LNCaP clone FGC (cell line): ENCODE data around the gene PPP1R37.

Source experiments
- DNase-seq: peaks from one replicate; pipeline ENCODE4 v3.0.0-alpha.2; 2011; ENCODE audit warnings: low read depth
- H3K4me3 ChIP-seq: 2 replicates; pipeline ENCODE4 v1.5.1; 2011; ENCODE audit warnings: mild to moderate bottlenecking, low read depth, low read length, control low read depth
- TF ChIP-seq, protein P1 (sequence below): IDR thresholded peaks from 2 replicates; pipeline ENCODE4 v1.5.1; 2012; ENCODE audit warnings: mild to moderate bottlenecking; ENCODE audit not compliant: control insufficient read depth, insufficient read depth; ENCODE audit errors: extremely low read depth

PPP1R37 gene

DNA sequence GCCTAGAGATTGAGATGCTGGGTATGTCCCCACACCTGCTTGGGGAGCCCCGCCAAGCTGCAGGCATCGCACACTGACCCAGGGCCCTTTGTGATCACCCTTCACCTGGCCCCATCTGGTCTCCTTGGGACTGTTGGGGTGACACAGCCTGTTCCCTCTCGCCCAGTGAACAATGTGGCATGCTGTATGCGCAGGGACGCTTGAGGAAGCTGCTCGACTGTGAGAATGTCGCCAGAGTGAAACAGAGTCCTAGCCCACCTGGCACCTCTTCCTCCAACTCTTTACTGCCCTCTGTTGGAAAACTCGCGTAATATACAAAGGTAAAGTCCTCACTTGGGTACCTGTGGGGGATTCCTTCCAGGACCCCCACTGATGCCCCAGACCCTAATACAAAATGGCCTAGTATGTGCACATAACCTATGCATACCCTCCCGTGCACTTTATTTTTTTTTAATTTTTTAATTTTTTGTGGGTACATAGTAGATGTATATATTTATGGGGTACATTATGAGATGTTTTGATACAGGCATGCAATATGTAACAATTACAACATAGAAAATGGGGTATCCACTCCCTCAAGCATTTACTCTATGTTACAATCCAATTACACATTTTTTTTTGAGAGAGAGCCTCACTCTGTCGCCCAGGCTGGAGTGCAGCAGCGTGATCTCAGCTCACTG is 94.6 kb downstream of the PPP1R37 start:
- H3K4me3 ChIP-seq: no peak overlapping the region
- TF ChIP-seq, protein P1, sequence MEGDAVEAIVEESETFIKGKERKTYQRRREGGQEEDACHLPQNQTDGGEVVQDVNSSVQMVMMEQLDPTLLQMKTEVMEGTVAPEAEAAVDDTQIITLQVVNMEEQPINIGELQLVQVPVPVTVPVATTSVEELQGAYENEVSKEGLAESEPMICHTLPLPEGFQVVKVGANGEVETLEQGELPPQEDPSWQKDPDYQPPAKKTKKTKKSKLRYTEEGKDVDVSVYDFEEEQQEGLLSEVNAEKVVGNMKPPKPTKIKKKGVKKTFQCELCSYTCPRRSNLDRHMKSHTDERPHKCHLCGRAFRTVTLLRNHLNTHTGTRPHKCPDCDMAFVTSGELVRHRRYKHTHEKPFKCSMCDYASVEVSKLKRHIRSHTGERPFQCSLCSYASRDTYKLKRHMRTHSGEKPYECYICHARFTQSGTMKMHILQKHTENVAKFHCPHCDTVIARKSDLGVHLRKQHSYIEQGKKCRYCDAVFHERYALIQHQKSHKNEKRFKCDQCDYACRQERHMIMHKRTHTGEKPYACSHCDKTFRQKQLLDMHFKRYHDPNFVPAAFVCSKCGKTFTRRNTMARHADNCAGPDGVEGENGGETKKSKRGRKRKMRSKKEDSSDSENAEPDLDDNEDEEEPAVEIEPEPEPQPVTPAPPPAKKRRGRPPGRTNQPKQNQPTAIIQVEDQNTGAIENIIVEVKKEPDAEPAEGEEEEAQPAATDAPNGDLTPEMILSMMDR: peak; percentile 29; the same call in 1 of the 2 replicates
- DNase-seq: no peak

DNA sequence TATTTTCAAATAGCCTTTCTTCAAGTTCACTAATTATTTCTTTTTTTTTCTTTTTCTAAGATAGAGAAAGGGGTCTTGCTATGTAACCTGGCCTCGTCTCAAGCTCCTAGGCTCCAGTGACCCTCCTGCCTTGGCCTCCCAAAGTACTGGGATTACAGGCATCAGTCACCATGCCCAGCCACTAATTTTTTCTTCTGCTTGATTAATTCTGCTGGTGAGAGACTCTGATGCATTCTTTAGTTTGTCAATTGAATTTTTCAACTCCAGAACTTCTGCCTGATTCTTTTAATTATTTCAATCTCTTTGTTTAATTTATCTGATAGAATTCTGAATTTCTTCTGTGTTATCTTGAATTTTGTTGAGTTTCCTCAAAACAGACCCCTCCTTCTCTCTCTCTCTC is 97.0 kb downstream of the PPP1R37 start:
- TF ChIP-seq, protein P1: no peak
- no peak for DNase-seq
- H3K4me3 ChIP-seq: no peak overlapping the region

DNA sequence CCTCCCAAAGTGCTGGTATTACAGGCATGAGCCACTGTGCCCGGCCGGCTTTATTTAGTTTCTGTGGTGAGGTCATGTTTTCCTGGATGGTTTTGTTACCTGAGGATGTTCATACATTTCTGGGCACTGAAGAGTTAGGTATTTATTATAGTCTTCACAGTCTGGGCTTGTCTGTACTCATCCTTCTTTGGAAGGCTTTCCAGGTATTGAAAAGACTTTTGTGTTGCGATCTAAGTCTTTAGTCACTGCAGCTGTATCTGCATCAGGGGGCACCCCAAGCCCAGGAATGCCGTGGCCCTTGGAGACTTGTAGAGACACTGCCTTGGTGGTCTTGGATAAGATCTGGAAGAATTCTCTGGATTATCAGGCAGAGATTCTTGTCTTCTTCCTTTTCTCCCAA is 98.4 kb downstream of the PPP1R37 start:
- TF ChIP-seq, protein P1: no peak
- DNase-seq: no peak

DNA sequence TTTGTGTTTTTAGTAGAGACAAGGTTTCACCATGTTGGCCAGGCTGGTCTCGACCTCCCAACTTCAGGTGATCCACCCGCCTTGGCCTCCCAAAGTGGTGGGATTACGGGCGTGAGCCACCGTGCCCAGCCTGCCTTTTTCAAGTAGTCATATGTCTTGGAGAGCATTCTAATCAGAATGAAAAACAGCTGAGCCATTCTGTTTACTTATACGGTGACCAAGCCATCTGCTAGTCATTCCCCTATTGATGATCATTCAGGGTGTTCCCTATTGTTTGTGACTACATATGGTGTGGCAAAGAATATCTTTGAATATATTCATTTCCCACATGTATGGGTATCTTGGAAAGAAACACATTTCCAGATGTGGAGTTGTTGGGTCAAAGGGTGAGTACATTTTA is 102.8 kb downstream of the PPP1R37 start:
- H3K4me3 ChIP-seq: no peak overlapping the region
- TF ChIP-seq, protein P1: no peak
- no peak for DNase-seq

More for the DNA sequence above, 98.4 kb downstream of the PPP1R37 start:
- H3K4me3 ChIP-seq: no peak overlapping the region
